Tibial artery (tissue), 4 donors: Measurements from ENCODE around the gene WDR44.
"Not testable (repeated sequence)": the region's sequence is repeated elsewhere in the genome, so short reads cannot be mapped to it uniquely, and the experiment has no call there.

Experiments
- DNase-seq, 2 donors: peaks; one replicate each; pipeline ENCODE4 v3.0.0-alpha.2; 2019
- H3K27ac ChIP-seq, 2 donors: fragments of 200-600 bp; sonication (generic) in 1 of 2; 1 replicate in 1 of 2; 2 replicates in 1 of 2; pipeline ENCODE4 v1.5.1; 2018 to 2019; ENCODE audit warnings: mild to moderate bottlenecking in 1 of 2
- H3K27me3 ChIP-seq, 2 donors: fragments of 200-600 bp; sonication (generic) in 1 of 2; one replicate each; pipeline versions ENCODE4 v1.5.1 to v1.6.0; 2016 to 2019
- H3K36me3 ChIP-seq, 3 donors: fragments of 200-600 bp; sonication (generic) in 2 of 3; one replicate each; pipeline ENCODE4 v1.5.1; 2016 to 2019; ENCODE audit warnings: mild to moderate bottlenecking in 2 of 3
- H3K4me1 ChIP-seq, 4 donors: fragments of 200-600 bp; sonication (generic) in 2 of 4; 1 replicate in 3 of 4; 2 replicates in 1 of 4; pipeline ENCODE4 v1.5.1; 2016 to 2019
- H3K4me3 ChIP-seq, 2 donors: fragments of 200-600 bp; sonication (generic) in 1 of 2; 1 replicate in 1 of 2; 2 replicates in 1 of 2; pipeline ENCODE4 v1.5.1; 2018 to 2019; ENCODE audit warnings: mild to moderate bottlenecking in 2 of 2
- H3K9me3 ChIP-seq, 3 donors: fragments of 200-600 bp; sonication (generic) in 1 of 3; one replicate each; pipeline ENCODE4 v1.5.1; 2016 to 2019
- intact Hi-C: fragments of 100-400 bp; cut with DNase I; formaldehyde crosslinking; loops from one replicate; pipeline ENCODE4 v1.15.0; 2023; ENCODE audit warnings: low total_unique reads
- TF ChIP-seq, protein P1 (sequence below), 2 experiments: fragments of 200-600 bp in 1 of 2; fragments of 450-650 bp in 1 of 2; IDR thresholded peaks; one replicate each; pipeline ENCODE4 v1.5.1; 2017 to 2019; ENCODE audit warnings: antibody characterized with exemption in 2 of 2, mild to moderate bottlenecking in 1 of 2, moderate library complexity in 1 of 2

Gene WDR44

DNA sequence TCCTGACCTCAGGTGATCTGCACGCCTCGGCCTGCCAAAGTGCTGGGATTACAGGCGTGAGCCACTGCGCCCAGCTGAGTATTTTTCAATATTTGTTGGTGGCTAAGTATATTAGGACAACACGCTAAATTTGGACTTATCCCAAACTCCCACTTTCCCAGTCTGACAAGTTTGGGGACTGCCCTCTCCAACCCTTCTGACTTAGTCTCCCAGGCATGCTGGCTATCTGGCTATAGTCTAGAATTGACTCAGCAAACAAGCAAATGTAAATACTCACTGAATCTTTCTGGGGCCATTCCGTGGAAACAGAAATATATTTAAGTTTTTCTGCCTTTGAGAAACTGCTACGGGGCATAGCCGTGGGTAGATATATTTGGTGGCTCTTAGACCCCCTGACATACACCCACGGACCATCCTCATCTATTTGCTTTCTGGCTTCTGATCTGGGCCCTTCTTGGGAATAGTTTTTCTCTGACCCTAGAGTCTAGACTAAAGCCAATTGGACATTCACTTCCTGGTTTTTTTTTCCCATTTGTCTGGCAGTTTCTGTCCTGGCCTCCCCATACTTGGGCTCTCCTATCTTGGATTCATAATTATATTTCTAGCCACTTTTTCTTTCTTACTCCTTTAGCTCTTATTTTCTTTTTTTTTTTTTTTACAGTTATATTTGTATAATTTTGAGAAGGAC, 138.5 kb downstream of the WDR44 start:
- Histone ChIP-seq H3K27ac (peak overlapping the region in 1 of 2 donors; percentile 50), H3K4me3 (no peak overlapping the region), H3K27me3 (no peaks in the 10 kb centered on the region), H3K4me1 (no peaks in the 10 kb centered on the region), H3K36me3 (no peaks in the 10 kb centered on the region), H3K9me3 (no peaks in the 10 kb centered on the region)
- no peak for DNase-seq
- intact Hi-C loops = no loop called here
- TF ChIP-seq, protein P1, sequence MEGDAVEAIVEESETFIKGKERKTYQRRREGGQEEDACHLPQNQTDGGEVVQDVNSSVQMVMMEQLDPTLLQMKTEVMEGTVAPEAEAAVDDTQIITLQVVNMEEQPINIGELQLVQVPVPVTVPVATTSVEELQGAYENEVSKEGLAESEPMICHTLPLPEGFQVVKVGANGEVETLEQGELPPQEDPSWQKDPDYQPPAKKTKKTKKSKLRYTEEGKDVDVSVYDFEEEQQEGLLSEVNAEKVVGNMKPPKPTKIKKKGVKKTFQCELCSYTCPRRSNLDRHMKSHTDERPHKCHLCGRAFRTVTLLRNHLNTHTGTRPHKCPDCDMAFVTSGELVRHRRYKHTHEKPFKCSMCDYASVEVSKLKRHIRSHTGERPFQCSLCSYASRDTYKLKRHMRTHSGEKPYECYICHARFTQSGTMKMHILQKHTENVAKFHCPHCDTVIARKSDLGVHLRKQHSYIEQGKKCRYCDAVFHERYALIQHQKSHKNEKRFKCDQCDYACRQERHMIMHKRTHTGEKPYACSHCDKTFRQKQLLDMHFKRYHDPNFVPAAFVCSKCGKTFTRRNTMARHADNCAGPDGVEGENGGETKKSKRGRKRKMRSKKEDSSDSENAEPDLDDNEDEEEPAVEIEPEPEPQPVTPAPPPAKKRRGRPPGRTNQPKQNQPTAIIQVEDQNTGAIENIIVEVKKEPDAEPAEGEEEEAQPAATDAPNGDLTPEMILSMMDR (IDR thresholded peaks at IDR 0.05) = no peak

DNA sequence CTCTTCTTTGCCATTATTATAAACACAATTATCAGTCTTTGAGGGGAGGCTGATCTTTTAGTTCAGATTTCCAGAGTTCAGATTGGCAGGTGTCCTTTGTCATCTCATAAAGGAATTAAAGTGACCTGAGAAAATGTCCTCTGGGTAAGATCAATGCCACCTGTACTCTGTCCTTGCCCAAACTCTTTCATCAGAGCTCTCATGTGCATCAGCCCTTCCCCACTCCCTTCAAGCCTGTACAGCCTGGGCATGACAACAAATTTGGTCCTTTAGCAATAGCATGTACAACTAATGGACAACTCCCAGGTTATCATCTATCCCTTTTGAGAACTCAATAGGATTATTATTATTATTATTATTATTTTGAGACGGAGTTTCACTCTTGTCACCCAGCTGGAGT, 140.8 kb downstream of the WDR44 start:
- H3K36me3 ChIP-seq, H3K9me3 ChIP-seq, intact Hi-C loops, H3K4me1 ChIP-seq, H3K27ac ChIP-seq, DNase-seq, H3K4me3 ChIP-seq, H3K27me3 ChIP-seq: not testable (repeated sequence)

DNA sequence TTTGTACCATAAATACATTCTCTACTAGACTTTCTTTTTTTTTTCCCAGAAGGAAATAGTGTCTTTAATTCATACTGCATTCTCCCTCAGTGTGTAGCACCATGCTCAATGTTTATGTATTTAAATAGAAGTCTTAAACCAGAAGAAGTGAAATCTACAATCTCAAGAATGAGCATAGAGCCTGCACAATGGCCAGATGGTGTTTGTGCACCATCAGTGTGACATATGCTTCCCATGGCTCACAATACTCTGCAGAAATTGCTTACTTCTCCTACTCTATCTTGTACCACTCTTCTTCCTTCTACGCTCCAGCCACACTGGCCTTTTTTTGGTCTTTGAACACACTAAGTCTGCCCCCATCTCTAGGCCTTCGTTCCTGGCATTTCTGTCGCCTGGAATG, 147.1 kb downstream of the WDR44 start:
- intact Hi-C loops = no loop called here
- Histone ChIP-seq H3K4me1 (peaks cover 0 to 11% (median 3%) of the 10 kb centered on the region in 4 donors), H3K27ac (no peak overlapping the region), H3K27me3 (no peaks in the 10 kb centered on the region), H3K9me3 (no peaks in the 10 kb centered on the region), H3K4me3 (no peak overlapping the region), H3K36me3 (no peaks in the 10 kb centered on the region)
- DNase-seq = no peak
- TF ChIP-seq, protein P1 (IDR thresholded peaks at IDR 0.05) = no peak

DNA sequence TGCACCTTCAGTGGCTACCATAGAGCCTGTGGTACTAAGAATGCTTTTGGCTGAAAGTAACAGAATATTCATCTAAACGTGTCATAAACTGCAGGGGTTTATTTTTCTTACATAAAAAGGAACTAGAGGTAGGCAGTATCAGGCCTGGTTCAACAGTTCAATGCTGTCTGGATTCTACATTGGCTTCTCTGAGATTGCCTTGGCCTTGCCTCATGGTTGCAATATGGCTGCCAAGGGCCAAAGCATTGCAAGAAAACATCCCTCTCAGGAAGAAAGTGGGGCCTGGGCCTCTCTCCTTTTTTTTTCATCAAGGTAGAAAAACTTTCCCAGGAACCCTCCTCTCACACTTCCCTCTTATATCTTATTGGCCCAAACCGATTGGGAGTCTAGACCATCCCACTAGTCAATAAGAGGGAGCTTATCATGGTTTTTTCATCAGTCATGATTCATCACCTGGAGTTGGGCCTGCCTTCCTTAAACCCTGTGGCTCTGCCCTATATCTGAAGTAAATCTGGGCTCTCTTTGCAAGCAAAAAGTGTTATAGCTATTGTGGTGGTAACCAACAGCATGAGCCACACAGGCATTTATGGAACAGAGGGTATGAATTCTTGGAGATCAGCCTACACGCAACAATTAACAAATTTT, 147.9 kb downstream of the WDR44 start:
- H3K27ac ChIP-seq = peak overlapping the region; percentile 92 to 95
- no peaks in the 10 kb centered on the region for H3K36me3 ChIP-seq
- no peak for DNase-seq
- no peak overlapping the region for H3K4me3 ChIP-seq
- TF ChIP-seq, protein P1 (IDR thresholded peaks at IDR 0.05) = no peak
- H3K27me3 ChIP-seq = no peaks in the 10 kb centered on the region
- peaks cover 0 to 19% (median 3%) of the 10 kb centered on the region in 4 donors for H3K4me1 ChIP-seq
- no peaks in the 10 kb centered on the region for H3K9me3 ChIP-seq
- intact Hi-C loops = no loop called here

DNA sequence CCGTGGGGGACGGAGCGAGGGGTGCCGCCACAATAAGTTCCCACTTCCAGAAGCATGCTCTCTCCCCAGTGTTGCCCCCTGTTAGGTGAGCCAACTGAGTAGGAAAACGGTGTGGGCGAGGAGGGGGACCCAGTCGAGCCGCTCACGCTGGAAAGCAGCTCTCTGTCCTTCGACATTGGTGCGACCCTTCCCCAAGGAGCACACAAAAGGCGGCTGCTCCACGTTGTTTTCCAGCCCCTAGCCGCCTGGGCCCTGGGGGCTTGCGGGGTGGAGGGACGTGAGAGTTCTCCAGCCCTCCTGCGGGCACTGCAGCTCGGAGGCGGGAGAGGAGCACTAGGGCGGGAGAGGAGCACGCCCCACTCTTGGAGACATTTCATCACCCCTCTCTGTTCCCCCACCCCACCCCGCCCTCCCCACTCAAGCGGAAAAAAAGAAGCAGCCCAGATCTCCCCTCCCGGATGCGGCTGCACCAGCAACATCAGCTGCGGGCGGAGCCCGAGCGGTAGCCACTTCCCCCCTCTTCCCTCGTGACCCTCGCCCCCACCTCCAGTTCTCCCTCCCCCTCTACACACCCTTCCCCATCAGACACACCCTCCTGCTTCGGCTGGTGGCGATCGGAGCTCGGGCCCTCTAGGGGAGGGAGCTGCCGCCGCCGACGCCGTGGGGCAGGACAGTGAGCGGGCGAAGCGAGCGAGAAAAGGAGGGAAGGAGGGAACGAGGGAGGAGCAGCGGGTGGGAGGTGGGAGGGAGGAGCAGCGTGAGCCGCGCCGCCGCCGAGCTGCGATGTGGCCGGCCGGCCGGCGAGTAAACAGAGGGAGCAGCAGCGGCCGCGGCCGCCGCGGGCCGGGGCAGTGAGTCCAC, 149.4 kb downstream of the WDR44 start, which contains the start of gene DOCK11:
DOCK11 (plus strand) TSS at position 755 of the 861 bp plus-strand sequence. CDS start 157 bp downstream, outside the sequence.
- DNase-seq = peak; percentile 82 to 90
- Histone ChIP-seq H3K9me3 (no peaks in the 10 kb centered on the region), H3K27me3 (no peaks in the 10 kb centered on the region), H3K4me1 (peaks cover 0 to 29% (median 3%) of the 10 kb centered on the region in 4 donors), H3K27ac (peak within 1 kb of the TSS; percentile 92 to 95), H3K4me3 (peak within 1 kb of the TSS; percentile 92 to 93), H3K36me3 (no peaks in the 10 kb centered on the region)
- intact Hi-C loops = no loop called here
- TF ChIP-seq, protein P1 (IDR thresholded peaks at IDR 0.05) = peak in 1 of 2 experiments; percentile 24
